ENCODE data around the gene HECTD4.
A peak's percentile ranks its signal among the peaks of the same experiment; 100 is the strongest.

HECTD4 gene

GRCh38 chr12:112283546-112283945, 98.7 kb downstream of the HECTD4 start:
- no peak for TF ChIP-seq CTCF (conservative IDR thresholded peaks at IDR 0.05; ENCODE audit: control insufficient read depth, insufficient read depth, low read depth, low read length)
- no peak overlapping the region for H3K4me3 ChIP-seq (ENCODE audit: control insufficient read depth, low read depth, low read length)
- no peak for DNase-seq (ENCODE audit: low read depth)

DNA sequence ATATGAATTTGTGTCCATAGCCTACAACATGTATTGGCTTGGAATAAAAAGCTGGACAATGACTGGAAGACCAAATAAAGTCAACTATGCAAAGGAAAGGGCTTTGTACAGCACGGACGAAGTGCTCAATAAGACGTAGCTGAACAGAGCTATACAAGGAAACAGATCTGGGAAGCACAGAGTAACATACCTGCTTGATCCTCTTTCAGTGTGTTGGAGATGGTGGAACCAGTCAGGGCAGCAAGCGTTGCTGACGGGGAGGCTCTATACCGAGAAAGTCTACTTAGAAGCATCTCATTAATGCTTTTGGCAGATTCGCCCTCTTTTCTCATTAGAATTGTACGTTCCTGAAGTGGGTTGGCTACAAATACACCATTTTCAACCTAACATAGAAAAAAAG, 99.3 kb downstream of the HECTD4 start:
- no peak overlapping the region for H3K4me3 ChIP-seq (ENCODE audit: control insufficient read depth, low read depth, low read length)
- no peak for DNase-seq (ENCODE audit: low read depth)
- no peak for TF ChIP-seq CTCF (conservative IDR thresholded peaks at IDR 0.05; ENCODE audit: control insufficient read depth, insufficient read depth, low read depth, low read length)

DNA sequence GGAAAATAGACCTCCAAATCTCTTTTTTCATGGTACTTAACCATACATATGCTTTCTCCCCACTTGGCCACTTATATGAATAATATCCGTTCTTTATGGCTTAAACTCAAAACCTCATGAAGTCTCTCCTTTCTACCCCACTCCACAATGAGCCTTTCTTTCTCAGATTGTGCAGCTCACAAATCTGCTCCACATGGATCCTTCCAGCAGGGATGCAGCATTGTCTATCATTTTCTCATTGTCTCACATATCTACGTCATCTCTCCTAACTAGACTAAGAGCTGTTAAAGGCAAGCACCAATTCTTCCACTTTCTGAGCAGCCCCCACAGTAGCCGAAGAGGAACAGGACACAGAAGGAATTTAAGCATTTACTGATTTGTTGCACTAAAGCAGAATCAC, 106.4 kb downstream of the HECTD4 start:
- no peak overlapping the region for H3K4me3 ChIP-seq (ENCODE audit: control insufficient read depth, low read depth, low read length)
- TF ChIP-seq CTCF (conservative IDR thresholded peaks at IDR 0.05; ENCODE audit: control insufficient read depth, insufficient read depth, low read depth, low read length): no peak
- DNase-seq (ENCODE audit: low read depth): no peak

DNA sequence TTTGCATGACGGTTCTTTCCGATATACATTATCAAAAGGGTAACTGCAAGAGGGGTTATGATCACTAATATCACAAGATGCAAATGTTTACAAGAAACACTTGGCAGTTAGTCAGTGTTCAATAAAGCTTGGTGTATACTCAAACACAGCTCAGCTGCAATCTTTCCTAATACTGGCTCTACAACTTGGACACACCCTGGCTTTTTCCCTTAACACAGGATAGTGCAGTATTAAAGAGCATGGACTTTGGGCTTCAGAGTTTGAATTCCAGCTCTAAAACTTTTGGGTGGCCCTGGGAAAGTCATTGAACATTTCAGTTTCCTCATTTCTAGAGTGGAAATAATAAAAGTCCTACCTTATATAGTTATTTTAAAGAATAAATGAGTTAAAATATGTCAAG, 107.0 kb downstream of the HECTD4 start:
- no peak overlapping the region for H3K4me3 ChIP-seq (ENCODE audit: control insufficient read depth, low read depth, low read length)
- TF ChIP-seq CTCF (conservative IDR thresholded peaks at IDR 0.05; ENCODE audit: control insufficient read depth, insufficient read depth, low read depth, low read length): no peak
- DNase-seq (ENCODE audit: low read depth): no peak

DNA sequence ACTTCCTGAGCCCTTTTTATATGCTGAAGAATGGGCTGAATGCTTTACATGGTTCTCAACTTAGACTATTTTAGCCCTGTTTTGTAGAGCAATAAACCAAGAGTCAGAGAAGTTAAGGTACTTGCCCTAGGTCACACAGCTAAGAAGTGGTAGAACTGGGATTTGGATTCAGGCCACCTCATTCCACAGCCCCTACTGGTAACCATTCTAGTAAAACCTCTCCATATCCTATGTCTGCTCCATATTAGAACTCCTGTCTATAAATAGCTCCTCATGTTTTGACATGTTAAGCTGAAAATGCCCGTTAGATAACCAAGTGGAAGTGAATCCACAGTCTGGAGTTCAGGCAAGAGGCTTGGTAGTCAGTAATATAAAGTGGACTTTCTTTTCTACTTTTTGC, 111.6 kb downstream of the HECTD4 start:
- TF ChIP-seq CTCF (conservative IDR thresholded peaks at IDR 0.05; ENCODE audit: control insufficient read depth, insufficient read depth, low read depth, low read length): no peak
- DNase-seq (ENCODE audit: low read depth): no peak
- H3K4me3 ChIP-seq (ENCODE audit: control insufficient read depth, low read depth, low read length): no peak overlapping the region

DNA sequence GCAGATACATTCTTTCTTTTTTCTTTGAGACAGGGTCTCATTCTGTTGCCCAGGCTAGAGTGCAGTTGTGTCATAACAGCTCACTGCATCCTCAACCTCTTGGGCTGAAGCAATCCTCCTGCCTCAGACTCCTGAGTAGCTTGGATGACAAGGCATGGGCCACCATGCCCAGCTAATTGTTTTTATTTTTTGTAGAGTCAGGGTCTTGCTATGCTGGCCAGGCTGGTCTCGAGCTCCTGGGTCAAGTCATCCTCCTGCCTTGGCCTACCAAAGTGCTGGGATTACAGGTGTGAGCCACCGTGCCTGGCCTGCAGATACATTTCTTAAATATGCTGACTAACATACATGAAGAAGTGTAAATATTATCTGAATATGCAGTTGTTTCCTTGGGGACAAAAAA, 115.8 kb downstream of the HECTD4 start:
- TF ChIP-seq CTCF (conservative IDR thresholded peaks at IDR 0.05; ENCODE audit: control insufficient read depth, insufficient read depth, low read depth, low read length): no peak
- DNase-seq (ENCODE audit: low read depth): no peak
- no peak overlapping the region for H3K4me3 ChIP-seq (ENCODE audit: control insufficient read depth, low read depth, low read length)

GRCh38 chr12:112261559-112261958, 120.7 kb downstream of the HECTD4 start:
- peak; percentile 18 for TF ChIP-seq CTCF (conservative IDR thresholded peaks at IDR 0.05; ENCODE audit: control insufficient read depth, insufficient read depth, low read depth, low read length)
- DNase-seq (ENCODE audit: low read depth): no peak
- H3K4me3 ChIP-seq (ENCODE audit: control insufficient read depth, low read depth, low read length): no peak overlapping the region

All from fibroblast of mammary gland (primary cell).